Neural cell (in vitro differentiated cells): ENCODE data around the gene DIABLO.
"Not testable (repeated sequence)": the region's sequence is repeated elsewhere in the genome, so short reads cannot be mapped to it uniquely, and the experiment has no call there.

Experiments
- CTCF ChIP-seq: fragments of 450-650 bp; IDR thresholded peaks from 2 replicates; pipeline ENCODE4 v1.5.1; 2014; ENCODE audit warnings: antibody characterized with exemption, mild to moderate bottlenecking, moderate library complexity; ENCODE audit not compliant: poor library complexity, severe bottlenecking
- EP300 ChIP-seq: fragments of 450-650 bp; conservative IDR thresholded peaks from 2 replicates; pipeline ENCODE4 v1.6.1; 2014; ENCODE audit warnings: antibody characterized with exemption, mild to moderate bottlenecking, moderate library complexity; ENCODE audit not compliant: poor library complexity, severe bottlenecking
- EZH2 ChIP-seq: fragments of 200-600, 300-800 bp; shearing (Covaris generic), sonication (generic); IDR thresholded peaks from 2 replicates; pipeline ENCODE4 v1.6.1; 2014; ENCODE audit warnings: antibody characterized with exemption, low read length, borderline replicate concordance, mild to moderate bottlenecking; ENCODE audit not compliant: insufficient read depth, poor library complexity, severe bottlenecking
- MXI1 ChIP-seq: fragments of 450-650 bp; conservative IDR thresholded peaks from 2 replicates; pipeline ENCODE4 v1.6.1; 2014; ENCODE audit warnings: antibody characterized with exemption, mild to moderate bottlenecking; ENCODE audit not compliant: poor library complexity, severe bottlenecking
- POLR2AphosphoS5 ChIP-seq: IDR thresholded peaks from 2 replicates; pipeline ENCODE4 v1.6.1; 2012
- RAD21 ChIP-seq: fragments of 450-650 bp; conservative IDR thresholded peaks from 2 replicates; pipeline ENCODE4 v1.6.1; 2014; ENCODE audit warnings: antibody characterized with exemption, mild to moderate bottlenecking, moderate library complexity
- REST ChIP-seq: IDR thresholded peaks from 2 replicates; pipeline ENCODE4 v1.6.1; 2012; ENCODE audit warnings: borderline replicate concordance
- SMC3 ChIP-seq: fragments of 450-650 bp; conservative IDR thresholded peaks from 2 replicates; pipeline ENCODE4 v1.6.1; 2014; ENCODE audit warnings: antibody characterized with exemption, mild to moderate bottlenecking, moderate library complexity; ENCODE audit not compliant: poor library complexity
- TAF1 ChIP-seq: IDR thresholded peaks from 2 replicates; pipeline ENCODE4 v1.6.1; 2012; ENCODE audit warnings: low read depth

DNA sequence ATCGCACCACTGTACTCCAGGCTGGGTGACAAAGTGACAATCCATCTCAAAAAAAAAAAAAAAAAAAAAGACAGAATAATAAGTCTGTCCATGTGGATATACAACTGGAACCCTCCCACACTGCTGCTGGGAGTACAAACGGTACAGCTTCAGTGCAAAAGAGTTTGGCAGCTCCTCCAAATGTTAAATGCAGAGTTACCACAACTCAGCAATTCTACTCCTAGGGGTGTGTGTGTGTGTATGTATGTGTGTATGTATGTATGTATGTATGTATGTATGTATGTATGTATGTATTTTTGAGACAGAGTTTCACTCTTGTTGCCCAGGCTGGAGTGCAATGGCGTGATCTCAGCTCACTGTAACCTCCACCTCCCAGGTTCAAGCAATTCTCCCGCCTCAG lies 33.1 kb upstream of the DIABLO start:
- TF ChIP-seq CTCF, POLR2AphosphoS5, RAD21, EZH2, SMC3, TAF1, REST, EP300, MXI1: not testable (repeated sequence)
